Neutrophil (primary cell): Measurements from ENCODE around the gene MPEG1.

Experiments used
- H3K27ac ChIP-seq: fragments of 200-600 bp; sonication (generic); 2 replicates; pipeline ENCODE4 v1.5.1; 2016; ENCODE audit warnings: mild to moderate bottlenecking, moderate library complexity
- H3K27me3 ChIP-seq: fragments of 200-600 bp; sonication (generic); 2 replicates; pipeline ENCODE4 v1.6.0; 2016; ENCODE audit warnings: mild to moderate bottlenecking
- H3K36me3 ChIP-seq: fragments of 200-600 bp; sonication (generic); 2 replicates; pipeline ENCODE4 v1.5.1; 2017
- H3K4me1 ChIP-seq, 2 experiments: fragments of 200-600 bp in 1 of 2; sonication (generic) in 1 of 2; 1 replicate in 1 of 2; 2 replicates in 1 of 2; pipeline versions ENCODE4 v1.5.1 to v1.6.1; 2013 to 2016; ENCODE audit warnings: low read depth in 1 of 2, low read length in 1 of 2, mild to moderate bottlenecking in 1 of 2, moderate library complexity in 1 of 2; ENCODE audit not compliant: control insufficient read depth in 1 of 2, insufficient read depth in 1 of 2
- H3K4me3 ChIP-seq, 2 experiments: fragments of 200-600 bp in 1 of 2; sonication (generic) in 1 of 2; 1 replicate in 1 of 2; 2 replicates in 1 of 2; pipeline ENCODE4 v1.5.1; 2013 to 2016; ENCODE audit warnings: low read depth in 1 of 2, low read length in 1 of 2, mild to moderate bottlenecking in 1 of 2, moderate library complexity in 1 of 2
- H3K9me3 ChIP-seq: fragments of 200-600 bp; sonication (generic); 2 replicates; pipeline ENCODE4 v1.5.1; 2016
- TF ChIP-seq, protein P1 (sequence below): fragments of 200-600 bp; sonication (generic); IDR thresholded peaks from 2 replicates; pipeline ENCODE4 v1.5.1; 2016; ENCODE audit warnings: antibody characterized with exemption

Gene MPEG1

GRCh38 chr11:59171508-59172322 is 41.0 kb downstream of the MPEG1 start, which contains the start of gene DTX4:
Gene DTX4 (plus strand): TSS chr11:59172132. CDS start chr11:59172596, 464 bp downstream.
- peak within 1 kb of the TSS; percentile 76 to 95 for H3K4me3 ChIP-seq
- TF ChIP-seq, protein P1, sequence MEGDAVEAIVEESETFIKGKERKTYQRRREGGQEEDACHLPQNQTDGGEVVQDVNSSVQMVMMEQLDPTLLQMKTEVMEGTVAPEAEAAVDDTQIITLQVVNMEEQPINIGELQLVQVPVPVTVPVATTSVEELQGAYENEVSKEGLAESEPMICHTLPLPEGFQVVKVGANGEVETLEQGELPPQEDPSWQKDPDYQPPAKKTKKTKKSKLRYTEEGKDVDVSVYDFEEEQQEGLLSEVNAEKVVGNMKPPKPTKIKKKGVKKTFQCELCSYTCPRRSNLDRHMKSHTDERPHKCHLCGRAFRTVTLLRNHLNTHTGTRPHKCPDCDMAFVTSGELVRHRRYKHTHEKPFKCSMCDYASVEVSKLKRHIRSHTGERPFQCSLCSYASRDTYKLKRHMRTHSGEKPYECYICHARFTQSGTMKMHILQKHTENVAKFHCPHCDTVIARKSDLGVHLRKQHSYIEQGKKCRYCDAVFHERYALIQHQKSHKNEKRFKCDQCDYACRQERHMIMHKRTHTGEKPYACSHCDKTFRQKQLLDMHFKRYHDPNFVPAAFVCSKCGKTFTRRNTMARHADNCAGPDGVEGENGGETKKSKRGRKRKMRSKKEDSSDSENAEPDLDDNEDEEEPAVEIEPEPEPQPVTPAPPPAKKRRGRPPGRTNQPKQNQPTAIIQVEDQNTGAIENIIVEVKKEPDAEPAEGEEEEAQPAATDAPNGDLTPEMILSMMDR = peak; percentile 92
- no peaks in the 10 kb centered on the region for H3K9me3 ChIP-seq
- H3K4me1 ChIP-seq = peaks cover 23 to 26% of the 10 kb centered on the region in 2 experiments
- H3K36me3 ChIP-seq = peaks cover 7% of the 10 kb centered on the region
- H3K27me3 ChIP-seq = peaks cover 43% of the 10 kb centered on the region
- peak within 1 kb of the TSS; percentile 81 for H3K27ac ChIP-seq

DNA sequence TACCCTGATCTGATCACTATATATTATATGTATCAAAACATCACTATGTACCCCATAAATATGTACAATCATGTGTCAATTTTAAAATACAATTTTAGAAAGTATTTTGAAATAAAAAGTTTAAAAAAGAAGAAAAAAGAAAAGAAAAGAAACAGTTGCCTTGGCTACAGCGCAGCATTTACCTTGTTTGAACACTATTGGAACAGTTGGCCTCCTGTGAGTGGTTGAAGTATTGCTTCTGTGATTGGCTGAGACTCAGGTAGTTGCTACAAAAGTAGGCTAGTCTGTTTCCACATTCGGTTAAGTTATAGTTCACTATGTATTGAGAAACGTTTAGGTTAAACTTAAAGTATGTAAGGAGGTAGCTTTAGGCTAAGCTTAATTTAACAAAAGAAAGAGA is 48.7 kb downstream of the MPEG1 start:
- TF ChIP-seq, protein P1 = no peak
- Histone ChIP-seq H3K36me3 (no peaks in the 10 kb centered on the region), H3K9me3 (no peaks in the 10 kb centered on the region), H3K27me3 (peaks cover 13% of the 10 kb centered on the region), H3K4me3 (no peak overlapping the region), H3K4me1 (no peaks in the 10 kb centered on the region), H3K27ac (no peak overlapping the region)
